Naive thymus-derived CD4-positive, alpha-beta T cell (primary cell): ENCODE results near the gene ATRX. TPM values are rescaled to one million over a fixed set of nuclear protein-coding genes. Genes with fewer than 3 reads are reported as not detected.
"Not testable (repeated sequence)": the region's sequence is repeated elsewhere in the genome, so short reads cannot be mapped to it uniquely, and the experiment has no call there.

Source experiments
- ATAC-seq: fragments of 150-1000 bp; cut with Tn5 transposase; 2 replicates; pipeline ENCODE4 v1.10.0; 2021; ENCODE audit warnings: mild to moderate bottlenecking, moderate library complexity
- CTCF ChIA-PET: fragments of 350-600 bp; sonication (Branson Sonifier 250); formaldehyde crosslinking; loops from one replicate; lab custom pipeline; 2021; ENCODE audit warnings: antibody characterized with exemption; lab: Charles Lee
- POLR2A ChIA-PET: fragments of 350-600 bp; sonication (Branson Sonifier 250); formaldehyde crosslinking; loops from one replicate; lab custom pipeline; 2021; ENCODE audit warnings: antibody characterized with exemption, inconsistent platforms; lab: Charles Lee
- DNase-seq, 9 donors: peaks; one replicate each; pipeline versions ENCODE4 v3.0.0 to v3.0.0-alpha.2; 2020 to 2022; ENCODE audit warnings: mixed read lengths in 1 of 9
- H3K27ac ChIP-seq: one replicate; pipeline ENCODE4 v1.7.0; 2013; ENCODE audit warnings: mild to moderate bottlenecking, low read depth, low read length, moderate library complexity
- H3K27me3 ChIP-seq, 2 donors: one replicate each; pipeline ENCODE4 v1.7.0; 2013; ENCODE audit warnings: low read length in 2 of 2, mild to moderate bottlenecking in 2 of 2, moderate library complexity in 2 of 2; ENCODE audit not compliant: control insufficient read depth in 2 of 2, insufficient read depth in 2 of 2
- H3K36me3 ChIP-seq, 3 experiments: 1 replicate in 2 of 3; 2 replicates in 1 of 3; pipeline ENCODE4 v1.7.0; 2013; ENCODE audit warnings: low read length in 3 of 3, mild to moderate bottlenecking in 3 of 3, moderate library complexity in 1 of 3; ENCODE audit not compliant: insufficient read depth in 3 of 3, control insufficient read depth in 2 of 3
- H3K4me1 ChIP-seq, 2 donors: one replicate each; pipeline ENCODE4 v1.7.0; 2013; ENCODE audit warnings: low read length in 2 of 2, mild to moderate bottlenecking in 2 of 2, moderate library complexity in 1 of 2; ENCODE audit not compliant: control insufficient read depth in 2 of 2, insufficient read depth in 2 of 2
- H3K4me3 ChIP-seq: 2 replicates; pipeline ENCODE4 v1.7.0; 2013; ENCODE audit warnings: mild to moderate bottlenecking, low read length
- H3K9me3 ChIP-seq, 3 experiments: 1 replicate in 2 of 3; 2 replicates in 1 of 3; pipeline ENCODE4 v1.7.0; 2013; ENCODE audit warnings: low read length in 3 of 3; ENCODE audit not compliant: control insufficient read depth in 2 of 3
- H3K27ac Mint-ChIP-seq, 9 donors: one replicate each; pipeline ENCODE4 v1.8.0; 2020 to 2022; ENCODE audit warnings: mixed read lengths in 9 of 9, mild to moderate bottlenecking in 8 of 9, moderate library complexity in 5 of 9, inconsistent platforms in 2 of 9
- H3K27me3 Mint-ChIP-seq, 5 donors: one replicate each; pipeline ENCODE4 v1.8.0; 2021 to 2022; ENCODE audit warnings: mixed read lengths in 5 of 5, mild to moderate bottlenecking in 1 of 5
- H3K36me3 Mint-ChIP-seq, 5 donors: one replicate each; pipeline ENCODE4 v1.8.0; 2020 to 2022; ENCODE audit warnings: mixed read lengths in 5 of 5, mild to moderate bottlenecking in 3 of 5, inconsistent platforms in 1 of 5
- H3K4me1 Mint-ChIP-seq, 7 donors: one replicate each; pipeline ENCODE4 v1.8.0; 2020 to 2022; ENCODE audit warnings: mixed read lengths in 7 of 7, mild to moderate bottlenecking in 3 of 7, inconsistent platforms in 1 of 7
- H3K4me3 Mint-ChIP-seq, 10 donors: one replicate each; pipeline ENCODE4 v1.8.0; 2020 to 2022; ENCODE audit warnings: mild to moderate bottlenecking in 10 of 10, mixed read lengths in 10 of 10, moderate library complexity in 6 of 10, inconsistent platforms in 2 of 10
- H3K9me3 Mint-ChIP-seq, 11 donors: one replicate each; pipeline ENCODE4 v1.8.0; 2020 to 2022; ENCODE audit warnings: mixed read lengths in 11 of 11, mild to moderate bottlenecking in 4 of 11, inconsistent platforms in 1 of 11, moderate library complexity in 1 of 11
- intact Hi-C, 2 donors: fragments of 100-400 bp; cut with micrococcal nuclease; formaldehyde crosslinking; loops; one replicate each; pipeline ENCODE4 v1.15.1; 2023
- polyA plus RNA-seq, 2 donors: library from polyadenylated mRNA; unstranded; fragments of 300-500 nt; fragmentation: Illumina TruSeq; gene quantifications; one replicate each; pipeline ENCODE4 v1.2.3, GENCODE V29; 2021
- total RNA-seq, 6 experiments: library from RNA in 5 of 6; stranded (reverse) in 5 of 6; gene quantifications; 1 replicate in 5 of 6; 2 replicates in 1 of 6; pipeline ENCODE4 v1.2.3 and lab custom pipeline; 2021 to 2026

Gene ATRX
- total and polyA plus RNA-seq, 7 experiments from 2014 or later, result 64.2 to 126 (median 111) TPM

DNA sequence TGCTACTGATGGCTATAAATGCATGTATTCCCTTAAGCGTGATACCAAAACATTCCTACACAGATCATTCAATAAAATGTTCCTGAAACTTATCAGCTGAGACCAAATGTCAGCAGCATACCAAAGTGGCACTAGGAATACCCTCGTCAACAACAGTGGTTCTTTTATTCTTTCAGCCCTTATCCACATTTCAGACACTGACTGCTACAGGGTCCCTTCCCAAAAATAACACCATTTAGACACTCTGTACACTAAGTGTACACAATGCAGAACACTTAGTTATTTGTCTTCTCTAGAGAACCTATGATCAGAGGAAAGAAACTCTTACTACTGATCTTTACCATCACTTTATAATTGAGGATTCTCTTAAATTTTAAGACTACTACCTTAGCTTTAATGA is 94.1 kb downstream of the ATRX start:
- H3K4me3 Mint-ChIP-seq, result no peak overlapping the region
- H3K4me1 ChIP-seq, result no peaks in the 10 kb centered on the region
- no peak for ATAC-seq
- POLR2A ChIA-PET, result no interaction called here
- CTCF ChIA-PET, result no interaction called here
- H3K27ac ChIP-seq, result no peak overlapping the region
- H3K27ac Mint-ChIP-seq, result no peak overlapping the region
- DNase-seq, result no peak
- no peak overlapping the region for H3K4me3 ChIP-seq
- H3K27me3 ChIP-seq, result no peaks in the 10 kb centered on the region
- H3K4me1 Mint-ChIP-seq, result peaks cover 0 to 10% (median 5%) of the 10 kb centered on the region in 7 donors
- H3K27me3 Mint-ChIP-seq, result no peaks in the 10 kb centered on the region
- peaks cover 0 to 17% (median 15%) of the 10 kb centered on the region in 5 donors for H3K36me3 Mint-ChIP-seq
- H3K9me3 ChIP-seq, result no peaks in the 10 kb centered on the region
- intact Hi-C loops, result loop anchor here in 1 of 2 donors (10.0 kb wide), 1 partner anchor 117 kb away; no protein-coding TSS in a partner anchor
- H3K9me3 Mint-ChIP-seq, result peaks cover 0 to 2% (median 0%) of the 10 kb centered on the region in 11 donors
- peaks cover 0 to 12% (median 0%) of the 10 kb centered on the region in 3 experiments for H3K36me3 ChIP-seq

DNA sequence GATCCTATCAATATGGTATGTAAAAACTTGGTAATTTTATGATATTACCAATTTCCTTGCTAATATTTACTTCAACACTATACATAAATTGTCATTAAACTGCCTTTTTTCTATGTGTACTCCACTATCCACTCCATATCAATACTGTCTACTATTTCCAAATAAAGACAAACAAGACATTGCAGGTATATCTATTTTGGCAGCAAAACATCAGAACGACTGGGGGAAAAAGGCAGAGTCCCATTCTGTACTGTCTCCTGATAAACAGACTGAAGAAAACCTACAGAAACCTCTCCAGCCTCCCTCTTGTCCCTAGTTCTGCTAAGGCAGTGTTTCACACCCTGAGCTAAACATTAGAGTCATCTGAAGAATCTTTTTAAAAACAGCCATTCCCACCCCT is 96.6 kb downstream of the ATRX start:
- Mint-ChIP-seq H3K9me3 (peaks cover 0 to 5% (median 0%) of the 10 kb centered on the region in 11 donors), H3K27me3 (no peaks in the 10 kb centered on the region), H3K4me1 (peaks cover 0 to 13% (median 2%) of the 10 kb centered on the region in 7 donors), H3K4me3 (no peak overlapping the region), H3K27ac (peak overlapping the region in 1 of 9 donors; percentile 28), H3K36me3 (peaks cover 0 to 29% (median 22%) of the 10 kb centered on the region in 5 donors)
- Histone ChIP-seq H3K4me1 (no peaks in the 10 kb centered on the region), H3K4me3 (no peak overlapping the region), H3K27ac (no peak overlapping the region), H3K9me3 (no peaks in the 10 kb centered on the region), H3K27me3 (no peaks in the 10 kb centered on the region), H3K36me3 (peaks cover 0 to 12% (median 0%) of the 10 kb centered on the region in 3 experiments)
- DNase-seq (no peak), ATAC-seq (no peak)
- ChIA-PET POLR2A (no interaction called here), CTCF (no interaction called here)
- intact Hi-C loops, result loop anchor here (10.0 kb wide), 2 partner anchors 95 to 205 kb away; partner anchors contain the start of genes ATRX (in 1 of the 2), COX7B (in 1 of the 2) and MAGT1 (in 1 of the 2)

DNA sequence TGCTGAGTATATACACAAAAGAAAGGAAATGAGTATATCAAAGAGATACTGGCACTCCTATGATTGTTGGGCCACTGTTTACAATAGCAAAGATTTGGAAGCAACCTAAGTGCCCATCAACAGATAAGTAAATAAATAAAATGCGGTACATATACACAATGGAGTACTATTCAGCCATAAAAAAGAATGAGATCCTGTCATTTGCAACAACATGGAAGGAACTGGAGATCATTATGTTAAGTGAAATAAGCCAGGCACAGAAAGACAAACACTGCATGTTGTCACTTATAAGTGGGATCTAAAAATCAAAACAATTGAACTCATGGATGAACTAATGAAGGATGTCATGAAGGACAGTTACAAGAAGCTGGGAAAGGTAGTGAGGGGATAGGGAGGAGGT is 100.3 kb downstream of the ATRX start:
- intact Hi-C loops, result loop anchor here (10.0 kb wide), 2 partner anchors 99 to 209 kb away; partner anchors contain the start of genes ATRX (in 1 of the 2), COX7B (in 1 of the 2) and MAGT1 (in 1 of the 2)
- H3K27ac Mint-ChIP-seq, POLR2A ChIA-PET, H3K27me3 Mint-ChIP-seq, H3K36me3 ChIP-seq, H3K9me3 ChIP-seq, H3K27me3 ChIP-seq, H3K4me3 Mint-ChIP-seq, ATAC-seq, H3K4me3 ChIP-seq, H3K27ac ChIP-seq, CTCF ChIA-PET, DNase-seq, H3K4me1 ChIP-seq, H3K9me3 Mint-ChIP-seq: not testable (repeated sequence)
- Mint-ChIP-seq H3K4me1 (peaks cover 0 to 27% (median 13%) of the 10 kb centered on the region in 7 donors), H3K36me3 (peaks cover 10 to 51% (median 35%) of the 10 kb centered on the region in 5 donors)

DNA sequence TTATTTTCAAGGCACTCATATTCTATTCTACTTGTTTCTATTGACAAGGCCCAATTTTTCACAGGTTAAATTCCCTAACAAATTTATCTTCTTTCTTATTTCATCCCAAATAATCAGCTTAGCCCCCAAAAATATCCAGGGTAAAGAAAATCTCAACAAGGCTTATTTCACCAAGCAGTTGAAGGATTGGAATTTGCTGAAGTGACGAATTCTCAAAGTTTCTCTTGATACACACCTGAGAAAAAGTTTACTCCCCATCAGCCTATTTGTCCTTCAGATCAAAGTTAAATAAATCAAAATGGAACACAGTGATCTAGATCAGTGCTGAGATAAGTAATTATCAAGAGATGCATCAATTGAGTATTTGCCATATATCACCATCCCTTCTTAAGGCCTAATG is 106.9 kb downstream of the ATRX start:
- ChIA-PET POLR2A (no interaction called here), CTCF (no interaction called here)
- Mint-ChIP-seq H3K9me3 (no peaks in the 10 kb centered on the region), H3K36me3 (peaks cover 9 to 22% (median 12%) of the 10 kb centered on the region in 5 donors), H3K27ac (no peak overlapping the region), H3K27me3 (no peaks in the 10 kb centered on the region), H3K4me3 (no peak overlapping the region), H3K4me1 (peaks cover 0 to 20% (median 13%) of the 10 kb centered on the region in 7 donors)
- Histone ChIP-seq H3K27ac (no peak overlapping the region), H3K9me3 (no peaks in the 10 kb centered on the region), H3K4me1 (no peaks in the 10 kb centered on the region), H3K4me3 (no peak overlapping the region), H3K27me3 (no peaks in the 10 kb centered on the region), H3K36me3 (no peaks in the 10 kb centered on the region)
- ATAC-seq (no peak), DNase-seq (no peak)
- intact Hi-C loops, result loop anchor here in 1 of 2 donors (10.0 kb wide), 1 partner anchor 64 kb away; no protein-coding TSS in a partner anchor

DNA sequence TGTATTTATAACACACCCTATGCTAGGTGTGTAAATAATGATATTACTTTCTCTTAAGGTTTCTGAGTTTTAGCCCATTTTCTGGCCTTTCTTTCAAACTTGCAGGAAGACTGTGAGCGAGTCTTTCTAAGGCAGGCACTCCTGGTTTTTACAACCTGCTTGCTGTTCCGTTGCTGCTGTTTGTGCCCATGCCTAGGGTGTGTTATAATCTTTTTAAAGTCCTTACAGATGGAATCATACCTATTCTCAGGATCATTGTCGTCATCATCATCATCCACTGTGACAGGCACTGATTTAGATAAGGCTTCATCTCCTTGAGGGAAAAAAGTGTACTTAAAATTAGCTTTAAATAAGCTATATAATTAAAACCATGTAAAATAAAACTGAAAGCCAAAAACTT is 110.0 kb downstream of the ATRX start:
- Histone ChIP-seq H3K9me3 (no peaks in the 10 kb centered on the region), H3K4me3 (no peak overlapping the region), H3K36me3 (no peaks in the 10 kb centered on the region), H3K27ac (no peak overlapping the region), H3K27me3 (no peaks in the 10 kb centered on the region), H3K4me1 (no peaks in the 10 kb centered on the region)
- Mint-ChIP-seq H3K9me3 (no peaks in the 10 kb centered on the region), H3K27me3 (no peaks in the 10 kb centered on the region), H3K4me1 (peaks cover 0 to 3% (median 0%) of the 10 kb centered on the region in 7 donors), H3K36me3 (peaks cover 0 to 4% (median 0%) of the 10 kb centered on the region in 5 donors), H3K4me3 (no peak overlapping the region), H3K27ac (no peak overlapping the region)
- no peak for ATAC-seq
- CTCF ChIA-PET, result no interaction called here
- intact Hi-C loops, result loop anchor here in 1 of 2 donors (10.0 kb wide), 1 partner anchor 61 kb away; no protein-coding TSS in a partner anchor
- DNase-seq, result no peak
- POLR2A ChIA-PET, result no interaction called here

DNA sequence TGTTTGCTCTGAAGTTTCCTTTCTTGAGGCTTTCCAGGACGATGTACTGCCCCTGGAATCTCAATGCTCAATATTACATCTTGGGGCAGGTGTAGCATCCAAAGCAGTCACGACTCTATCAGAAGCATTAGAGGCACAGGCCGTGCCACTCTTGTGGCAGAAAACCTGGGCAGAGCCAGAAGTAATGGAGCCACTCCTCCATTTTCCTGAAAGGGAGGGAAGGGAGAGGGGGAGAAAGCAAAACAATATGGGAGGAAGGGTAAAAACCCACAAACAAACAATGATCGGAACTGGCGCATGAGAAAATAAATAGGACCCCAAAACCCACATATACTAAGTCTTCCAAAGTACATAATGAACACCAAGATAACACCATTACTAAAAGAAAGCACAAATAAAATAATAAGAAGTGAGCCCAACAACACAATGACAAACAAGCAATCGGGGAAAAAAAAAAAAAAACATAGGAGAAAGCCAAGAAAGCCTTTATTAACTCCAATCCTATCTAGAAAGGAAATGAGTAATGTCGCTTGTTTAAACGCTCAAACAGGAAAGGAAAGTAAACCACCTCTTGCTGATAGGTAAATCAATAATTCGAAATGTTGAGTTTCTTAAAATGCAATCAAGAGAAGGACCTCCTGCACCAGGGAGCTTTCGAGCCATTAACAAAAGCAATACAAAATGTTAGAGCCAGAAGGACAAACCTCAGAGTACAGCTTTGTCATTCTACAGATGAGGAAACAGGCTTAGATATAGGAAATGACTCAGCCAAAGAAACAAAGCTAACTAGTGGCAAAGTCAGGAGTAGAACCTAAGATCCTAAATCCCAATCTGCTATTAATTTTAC is 117.4 kb downstream of the ATRX start:
- Histone ChIP-seq H3K27ac (no peak overlapping the region), H3K4me3 (no peak overlapping the region), H3K36me3 (no peaks in the 10 kb centered on the region), H3K9me3 (no peaks in the 10 kb centered on the region), H3K27me3 (no peaks in the 10 kb centered on the region), H3K4me1 (no peaks in the 10 kb centered on the region)
- no peaks in the 10 kb centered on the region for H3K27me3 Mint-ChIP-seq
- peaks cover 0 to 10% (median 3%) of the 10 kb centered on the region in 7 donors for H3K4me1 Mint-ChIP-seq
- no peak overlapping the region for H3K4me3 Mint-ChIP-seq
- DNase-seq (no peak), ATAC-seq (no peak)
- intact Hi-C loops, result no loop called here
- peaks cover 0 to 13% (median 5%) of the 10 kb centered on the region in 5 donors for H3K36me3 Mint-ChIP-seq
- ChIA-PET POLR2A (interaction anchor here (0.6 kb wide), 2 partner anchors 52 to 119 kb away, joined by 4 read pairs; no protein-coding TSS in a partner anchor), CTCF (no interaction called here)
- H3K9me3 Mint-ChIP-seq, result no peaks in the 10 kb centered on the region
- H3K27ac Mint-ChIP-seq, result peak overlapping the region in 3 of 9 donors; percentile 5 to 43 (median 40)
